ENCODE data around the gene TMEM132C.

GRCh38 chr12:128361400-128361995 lies 94.5 kb downstream of the TMEM132C start:
- no peak for TF ChIP-seq TAF1 (IDR thresholded peaks at IDR 0.05; ENCODE audit: borderline replicate concordance, low read depth, low read length)
- no peak for TF ChIP-seq POLR2A (IDR thresholded peaks at IDR 0.05; ENCODE audit: low read depth, low read length)
